ENCODE data around the gene SEZ6. TPM values are rescaled to one million over a fixed set of nuclear protein-coding genes. Genes with fewer than 3 reads are reported as not detected.

SEZ6 gene
- total RNA-seq, 3 donors from 2014 or later: not detected

- Mint-ChIP-seq H3K9me3 (no peaks in the 10 kb centered on the region), H3K36me3 (ENCODE audit: insufficient read depth) (no peaks in the 10 kb centered on the region), H3K4me3 (no peak overlapping the region), H3K27me3 (ENCODE audit: low read depth) (no peaks in the 10 kb centered on the region), H3K4me1 (ENCODE audit: low read depth) (peaks cover 2% of the 10 kb centered on the region)
- DNase-seq (peak; percentile 28), ATAC-seq (no peak)
Observed at GRCh38 chr17:28953444-28954118, 52.3 kb downstream of the SEZ6 start.

GRCh38 chr17:28951991-28952975, 53.5 kb downstream of the SEZ6 start:
- Mint-ChIP-seq H3K4me1 (ENCODE audit: low read depth) (peaks cover 15% of the 10 kb centered on the region), H3K27me3 (ENCODE audit: low read depth) (no peaks in the 10 kb centered on the region), H3K4me3 (no peak overlapping the region), H3K36me3 (ENCODE audit: insufficient read depth) (peaks cover 2% of the 10 kb centered on the region), H3K9me3 (no peaks in the 10 kb centered on the region)
- peak; percentile 90 for DNase-seq
- ATAC-seq: peak; percentile 75 to 78

DNA sequence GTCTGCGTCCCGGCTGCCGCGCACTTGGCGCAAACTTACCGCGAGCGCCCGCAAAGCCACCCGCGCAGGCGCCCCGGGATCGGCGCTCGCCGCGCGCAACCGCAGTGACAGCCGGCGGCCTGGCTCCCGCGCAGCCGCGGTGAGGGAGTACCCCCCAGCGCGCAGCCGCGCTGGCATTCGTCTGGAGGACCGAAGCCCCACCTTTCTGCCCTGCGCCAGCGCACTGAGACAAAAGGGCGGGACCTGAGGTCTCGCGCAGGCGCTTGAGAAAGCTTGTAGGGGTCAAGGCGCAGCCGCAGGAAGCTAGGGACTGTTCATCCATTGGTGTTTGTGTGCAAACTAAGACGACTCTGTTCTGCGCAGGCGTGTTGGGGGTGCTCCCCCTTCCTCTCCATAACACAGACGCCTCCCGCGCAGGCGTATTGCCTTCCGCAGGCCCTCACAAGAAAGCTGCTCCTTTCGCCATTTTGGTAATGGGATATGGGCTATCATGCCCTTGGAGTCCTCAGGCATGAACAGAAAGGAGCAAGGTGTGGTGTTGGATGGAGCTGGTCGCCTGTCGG, 54.3 kb downstream of the SEZ6 start, which contains the start of gene PHF12:
PHF12 (minus strand) TSS at position 91 of the 563 bp plus-strand sequence. CDS start 558 bp downstream, outside the sequence.
- Mint-ChIP-seq H3K9me3 (no peaks in the 10 kb centered on the region), H3K4me3 (peak within 1 kb of the TSS; percentile 93), H3K36me3 (ENCODE audit: insufficient read depth) (peaks cover 2% of the 10 kb centered on the region), H3K27me3 (ENCODE audit: low read depth) (no peaks in the 10 kb centered on the region), H3K4me1 (ENCODE audit: low read depth) (peaks cover 21% of the 10 kb centered on the region)
- ATAC-seq (peak; percentile 64 to 71), DNase-seq (peak; percentile 99)

DNA sequence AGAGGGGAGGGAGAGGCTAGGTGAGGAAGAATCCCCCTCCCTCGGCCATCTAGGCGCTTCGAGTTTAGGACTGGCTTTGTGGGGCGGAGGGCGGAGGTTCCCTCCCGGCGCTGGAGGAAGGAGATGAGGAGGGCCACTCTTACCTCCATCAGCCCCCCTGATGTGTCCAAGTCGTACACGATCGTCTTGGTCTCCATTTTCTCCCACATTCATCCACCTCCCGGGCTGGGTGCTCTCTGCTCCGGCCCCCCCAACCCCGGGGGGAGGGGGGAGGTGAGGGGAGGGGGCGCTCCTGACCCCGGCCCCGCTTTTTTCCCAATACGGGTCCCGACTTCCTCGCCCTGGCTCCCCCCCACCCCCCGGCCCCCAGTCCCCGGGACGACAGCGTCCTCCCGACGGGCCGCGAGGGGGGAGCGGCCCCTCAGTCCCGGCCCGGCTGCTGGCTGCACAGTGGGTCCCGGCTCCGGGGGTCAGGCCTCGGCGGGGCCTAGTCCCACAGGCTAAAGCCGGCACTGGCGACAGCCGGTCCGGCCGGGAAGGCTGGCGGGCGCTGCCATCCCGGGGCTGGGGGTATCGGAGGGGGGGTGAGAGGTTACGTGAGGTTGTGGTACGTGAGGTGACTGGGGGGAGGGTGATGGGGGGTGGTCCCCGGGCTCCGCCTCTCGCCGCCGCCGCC, 54.9 kb downstream of the SEZ6 start:
- no peak for DNase-seq

GRCh38 chr17:28950017-28950751, 55.6 kb downstream of the SEZ6 start:
- no peaks in the 10 kb centered on the region for H3K9me3 Mint-ChIP-seq
- peaks cover 34% of the 10 kb centered on the region for H3K4me1 Mint-ChIP-seq (ENCODE audit: low read depth)
- ATAC-seq: no peak
- H3K4me3 Mint-ChIP-seq: peak overlapping the region; percentile 93
- no peaks in the 10 kb centered on the region for H3K27me3 Mint-ChIP-seq (ENCODE audit: low read depth)
- peaks cover 8% of the 10 kb centered on the region for H3K36me3 Mint-ChIP-seq (ENCODE audit: insufficient read depth)
- peak; percentile 37 for DNase-seq

More for the DNA sequence above, 54.9 kb downstream of the SEZ6 start:
- Mint-ChIP-seq H3K4me1 (ENCODE audit: low read depth) (peaks cover 27% of the 10 kb centered on the region), H3K36me3 (ENCODE audit: insufficient read depth) (peaks cover 4% of the 10 kb centered on the region), H3K4me3 (peak overlapping the region; percentile 93), H3K27me3 (ENCODE audit: low read depth) (no peaks in the 10 kb centered on the region), H3K9me3 (no peaks in the 10 kb centered on the region)
- no peak for ATAC-seq

- peak overlapping the region; percentile 93 for H3K4me3 Mint-ChIP-seq
- H3K27me3 Mint-ChIP-seq (ENCODE audit: low read depth): no peaks in the 10 kb centered on the region
- ATAC-seq: peak; percentile 5 to 8
Observed at GRCh38 chr17:28949185-28950016, 56.4 kb downstream of the SEZ6 start.

GRCh38 chr17:28948873-28949184, 57.0 kb downstream of the SEZ6 start:
- H3K4me3 Mint-ChIP-seq: peak overlapping the region; percentile 93
- H3K27me3 Mint-ChIP-seq (ENCODE audit: low read depth): no peaks in the 10 kb centered on the region
- peaks cover 13% of the 10 kb centered on the region for H3K36me3 Mint-ChIP-seq (ENCODE audit: insufficient read depth)
- DNase-seq (no peak), ATAC-seq (no peak)
- peaks cover 47% of the 10 kb centered on the region for H3K4me1 Mint-ChIP-seq (ENCODE audit: low read depth)
- H3K9me3 Mint-ChIP-seq: no peaks in the 10 kb centered on the region

More at GRCh38 chr17:28949185-28950016, 56.4 kb downstream of the SEZ6 start:
- Mint-ChIP-seq H3K36me3 (ENCODE audit: insufficient read depth) (peaks cover 9% of the 10 kb centered on the region), H3K4me1 (ENCODE audit: low read depth) (peaks cover 41% of the 10 kb centered on the region), H3K9me3 (no peaks in the 10 kb centered on the region)
- DNase-seq: peak; percentile 29

DNA sequence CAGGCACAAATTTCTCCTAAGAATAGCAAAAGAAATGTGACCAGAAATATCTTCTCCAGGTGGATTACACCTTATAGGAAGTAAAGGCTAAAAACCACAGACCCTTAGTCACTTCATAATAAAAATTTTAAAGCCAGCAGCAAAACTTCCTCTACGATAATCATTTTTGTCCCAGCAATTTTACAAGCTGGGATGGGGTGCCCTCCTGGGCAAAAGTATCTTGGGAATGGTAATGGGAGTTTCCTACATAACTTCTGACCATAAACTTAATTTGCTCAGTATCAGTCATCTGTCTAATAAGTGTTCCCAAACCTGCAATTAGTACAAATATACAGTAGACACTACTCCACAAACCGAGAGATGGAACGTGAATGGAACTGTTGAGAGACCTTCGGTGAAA, 57.5 kb downstream of the SEZ6 start:
- peak overlapping the region; percentile 93 for H3K4me3 Mint-ChIP-seq

GRCh38 chr17:28947639-28948038, 58.2 kb downstream of the SEZ6 start:
- Mint-ChIP-seq H3K27me3 (ENCODE audit: low read depth) (no peaks in the 10 kb centered on the region), H3K9me3 (no peaks in the 10 kb centered on the region), H3K36me3 (ENCODE audit: insufficient read depth) (peaks cover 19% of the 10 kb centered on the region), H3K4me3 (peak overlapping the region; percentile 93), H3K4me1 (ENCODE audit: low read depth) (peaks cover 57% of the 10 kb centered on the region)
- no peak for ATAC-seq
- no peak for DNase-seq

More for the DNA sequence above, 57.5 kb downstream of the SEZ6 start:
- Mint-ChIP-seq H3K27me3 (ENCODE audit: low read depth) (no peaks in the 10 kb centered on the region), H3K36me3 (ENCODE audit: insufficient read depth) (peaks cover 17% of the 10 kb centered on the region), H3K9me3 (no peaks in the 10 kb centered on the region), H3K4me1 (ENCODE audit: low read depth) (peaks cover 51% of the 10 kb centered on the region)
- DNase-seq: no peak
- ATAC-seq: no peak

DNA sequence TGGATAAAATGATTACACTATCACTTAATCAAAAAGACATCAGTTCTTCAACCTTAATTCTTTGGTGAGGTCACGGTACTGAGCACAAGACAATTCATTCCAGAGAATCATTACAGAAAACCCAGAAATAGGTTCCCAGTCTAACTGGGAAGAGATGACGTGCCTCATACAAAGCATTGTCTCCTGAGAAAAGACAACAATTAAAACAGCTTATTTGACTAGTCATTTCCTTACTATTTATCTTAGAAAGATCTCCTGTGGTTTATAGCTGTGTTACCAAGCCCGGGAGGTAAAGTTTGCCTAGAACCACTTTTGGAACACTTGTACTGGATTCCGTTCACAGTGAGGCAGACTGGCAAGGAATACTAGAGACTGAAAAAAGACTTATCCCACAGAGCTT, 59.6 kb downstream of the SEZ6 start:
- peak overlapping the region; percentile 40 for H3K4me3 Mint-ChIP-seq
- H3K27me3 Mint-ChIP-seq (ENCODE audit: low read depth): no peaks in the 10 kb centered on the region
- H3K9me3 Mint-ChIP-seq: no peaks in the 10 kb centered on the region
- peaks cover 67% of the 10 kb centered on the region for H3K4me1 Mint-ChIP-seq (ENCODE audit: low read depth)
- peaks cover 19% of the 10 kb centered on the region for H3K36me3 Mint-ChIP-seq (ENCODE audit: insufficient read depth)
- DNase-seq (no peak), ATAC-seq (peak in 1 of 2 donors; percentile 2)

GRCh38 chr17:28944862-28945741, 60.7 kb downstream of the SEZ6 start:
- peaks cover 19% of the 10 kb centered on the region for H3K36me3 Mint-ChIP-seq (ENCODE audit: insufficient read depth)
- H3K4me1 Mint-ChIP-seq (ENCODE audit: low read depth): peaks cover 79% of the 10 kb centered on the region
- no peak for ATAC-seq
- no peaks in the 10 kb centered on the region for H3K9me3 Mint-ChIP-seq
- no peaks in the 10 kb centered on the region for H3K27me3 Mint-ChIP-seq (ENCODE audit: low read depth)
- H3K4me3 Mint-ChIP-seq: peak overlapping the region; percentile 1
- DNase-seq: no peak

DNA sequence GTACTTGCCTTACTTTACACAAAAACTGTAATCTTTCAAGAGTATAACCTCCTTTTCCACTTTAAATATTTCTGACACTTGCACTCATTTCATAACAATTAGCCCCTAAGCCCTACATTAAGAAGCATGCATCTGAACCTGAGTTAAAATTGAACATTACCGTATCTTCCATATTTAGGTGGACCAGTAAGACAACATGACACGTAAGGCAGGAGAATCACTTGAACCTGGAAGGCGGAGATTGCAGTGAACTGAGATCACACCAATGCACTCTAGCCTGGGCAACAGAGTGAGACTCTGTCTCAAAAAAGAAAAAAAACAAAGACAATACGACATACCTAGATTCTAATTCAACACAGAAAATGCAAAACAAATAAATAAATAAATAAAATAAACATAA, 61.5 kb downstream of the SEZ6 start:
- ATAC-seq (no peak), DNase-seq (no peak)
- H3K4me1 Mint-ChIP-seq (ENCODE audit: low read depth): peaks cover 86% of the 10 kb centered on the region
- no peaks in the 10 kb centered on the region for H3K27me3 Mint-ChIP-seq (ENCODE audit: low read depth)
- peaks cover 19% of the 10 kb centered on the region for H3K36me3 Mint-ChIP-seq (ENCODE audit: insufficient read depth)
- no peak overlapping the region for H3K4me3 Mint-ChIP-seq
- H3K9me3 Mint-ChIP-seq: no peaks in the 10 kb centered on the region
